Caco-2 (cell line): ENCODE data around the gene MAPK8IP2. TPM values are rescaled to one million over a fixed set of nuclear protein-coding genes. Genes with fewer than 3 reads are reported as not detected.
"Not testable (repeated sequence)": the region's sequence is repeated elsewhere in the genome, so short reads cannot be mapped to it uniquely, and the experiment has no call there.

ENCODE experiments used
- BruUV-seq: library from RNA; stranded (reverse); fragments of 400-500 nt; replicated peaks from 2 replicates; lab custom pipeline; 2021; lab: Mats Ljungman, UMichigan
- CTCF ChIA-PET: fragments of 300-600 bp; sonication (Branson Sonifier 250); formaldehyde crosslinking; loops from one replicate; lab custom pipeline; 2022; ENCODE audit warnings: antibody characterized with exemption; lab: Charles Lee
- POLR2A ChIA-PET: fragments of 300-600 bp; sonication (Branson Sonifier 250); formaldehyde crosslinking; loops from one replicate; lab custom pipeline; 2022; ENCODE audit warnings: antibody characterized with exemption; lab: Charles Lee
- DNase-seq, 2 experiments: peaks; one replicate each; pipeline versions ENCODE4 v3.0.0 to v3.0.0-alpha.2; 2020 to 2022
- H3K27me3 ChIP-seq: replicated peaks from 2 replicates; pipeline ENCODE4 v1.6.0; 2011; ENCODE audit warnings: low read length; ENCODE audit not compliant: control insufficient read depth, insufficient read depth
- H3K36me3 ChIP-seq: 2 replicates; pipeline ENCODE4 v1.5.1; 2011; ENCODE audit warnings: low read length; ENCODE audit not compliant: control insufficient read depth, insufficient read depth
- H3K4me1 ChIP-seq: fragments of 250-450 bp; sonication (Bioruptor Pico); 2 replicates; pipeline ENCODE4 v1.5.1; 2020; ENCODE audit warnings: mild to moderate bottlenecking
- H3K4me3 ChIP-seq: 2 replicates; pipeline ENCODE4 v1.5.1; 2011; ENCODE audit warnings: low read depth, mild to moderate bottlenecking, control low read depth, low read length
- H3K9me3 ChIP-seq: fragments of 250-450 bp; sonication (Bioruptor Pico); 2 replicates; pipeline ENCODE4 v1.5.1; 2020; ENCODE audit warnings: mild to moderate bottlenecking, moderate library complexity
- H3K27ac Mint-ChIP-seq: one replicate; pipeline ENCODE4 v1.8.0; 2022; ENCODE audit warnings: mixed read lengths; ENCODE audit not compliant: unreplicated experiment
- H3K27me3 Mint-ChIP-seq: one replicate; pipeline ENCODE4 v1.8.0; 2022; ENCODE audit warnings: mixed read lengths; ENCODE audit not compliant: insufficient read depth, unreplicated experiment
- H3K36me3 Mint-ChIP-seq: one replicate; pipeline ENCODE4 v1.8.0; 2022; ENCODE audit warnings: mild to moderate bottlenecking, mixed read lengths; ENCODE audit not compliant: insufficient read depth, unreplicated experiment
- H3K4me1 Mint-ChIP-seq: one replicate; pipeline ENCODE4 v1.8.0; 2022; ENCODE audit warnings: low read depth, mixed read lengths; ENCODE audit not compliant: unreplicated experiment
- H3K4me3 Mint-ChIP-seq: one replicate; pipeline ENCODE4 v1.8.0; 2022; ENCODE audit warnings: mild to moderate bottlenecking, moderate library complexity, mixed read lengths; ENCODE audit not compliant: unreplicated experiment
- H3K9me3 Mint-ChIP-seq: one replicate; pipeline ENCODE4 v1.8.0; 2022; ENCODE audit warnings: mixed read lengths; ENCODE audit not compliant: unreplicated experiment
- CTCF ChIP-seq, 2 experiments: fragments of 200-600 bp in 1 of 2; IDR thresholded peaks; 1 replicate in 1 of 2; 2 replicates in 1 of 2; pipeline versions ENCODE4 v1.5.1 to v1.8.0; 2011 to 2022; ENCODE audit warnings: antibody characterized with exemption in 1 of 2, control low read depth in 1 of 2, inconsistent platforms in 1 of 2, low read depth in 1 of 2, low read length in 1 of 2, mild to moderate bottlenecking in 1 of 2, moderate library complexity in 1 of 2; ENCODE audit not compliant: insufficient read depth in 1 of 2, severe bottlenecking in 1 of 2, unreplicated experiment in 1 of 2
- intact Hi-C: fragments of 100-400 bp; cut with micrococcal nuclease; formaldehyde crosslinking; loops from one replicate; pipeline ENCODE4 v1.10.0; 2022; ENCODE audit not compliant: unreplicated experiment
- total RNA-seq: library from RNA; stranded (reverse); gene quantifications from 2 replicates; pipeline ENCODE4 v1.2.3, GENCODE V29; 2022

MAPK8IP2 gene
- total RNA-seq, 1 experiment from 2014 or later = 3.9 TPM

- intact Hi-C loops = no loop called here
- Mint-ChIP-seq H3K27ac (no peak overlapping the region), H3K27me3 (peaks cover 6% of the 10 kb centered on the region), H3K9me3 (no peaks in the 10 kb centered on the region), H3K4me3 (no peak overlapping the region), H3K36me3 (no peaks in the 10 kb centered on the region), H3K4me1 (no peaks in the 10 kb centered on the region)
- POLR2A ChIA-PET = no interaction called here
- DNase-seq = peak in 1 of 2 experiments; percentile 32
- Histone ChIP-seq H3K4me3 (no peak overlapping the region), H3K9me3 (no peaks in the 10 kb centered on the region), H3K36me3 (no peaks in the 10 kb centered on the region), H3K27me3 (no peaks in the 10 kb centered on the region), H3K4me1 (no peaks in the 10 kb centered on the region)
- no TSS peak for BruUV-seq
- no peak for TF ChIP-seq CTCF (IDR thresholded peaks at IDR 0.05; ENCODE audit: insufficient read depth in 1 of 2, low read depth in 1 of 2, low read length in 1 of 2, severe bottlenecking in 1 of 2, unreplicated experiment in 1 of 2)
- CTCF ChIA-PET = no interaction called here
Measured at GRCh38 chr22:50606165-50606945, 5.8 kb downstream of the MAPK8IP2 start.

- intact Hi-C loops = no loop called here
- no peak for TF ChIP-seq CTCF (IDR thresholded peaks at IDR 0.05; ENCODE audit: insufficient read depth in 1 of 2, low read depth in 1 of 2, low read length in 1 of 2, severe bottlenecking in 1 of 2, unreplicated experiment in 1 of 2)
- no peak overlapping the region for H3K27ac Mint-ChIP-seq
- Histone ChIP-seq H3K27me3 (no peaks in the 10 kb centered on the region), H3K4me1 (no peaks in the 10 kb centered on the region), H3K36me3 (no peaks in the 10 kb centered on the region), H3K9me3 (no peaks in the 10 kb centered on the region), H3K4me3 (no peak overlapping the region)
- H3K27me3 Mint-ChIP-seq = peaks cover 3% of the 10 kb centered on the region
- no peaks in the 10 kb centered on the region for H3K9me3 Mint-ChIP-seq
- H3K36me3 Mint-ChIP-seq = no peaks in the 10 kb centered on the region
- ChIA-PET CTCF (no interaction called here), POLR2A (no interaction called here)
- H3K4me1 Mint-ChIP-seq = no peaks in the 10 kb centered on the region
- BruUV-seq = no TSS peak
- DNase-seq = no peak
- H3K4me3 Mint-ChIP-seq = no peak overlapping the region
Measured at GRCh38 chr22:50606946-50607658, 6.5 kb downstream of the MAPK8IP2 start.

GRCh38 chr22:50607659-50608020, 7.0 kb downstream of the MAPK8IP2 start:
- no peak overlapping the region for H3K4me3 Mint-ChIP-seq

GRCh38 chr22:50608058-50608840, 7.7 kb downstream of the MAPK8IP2 start:
- H3K4me1 Mint-ChIP-seq, H3K27me3 ChIP-seq, H3K36me3 ChIP-seq, H3K27ac Mint-ChIP-seq, POLR2A ChIA-PET, H3K4me3 Mint-ChIP-seq, H3K4me3 ChIP-seq, DNase-seq, H3K4me1 ChIP-seq, intact Hi-C loops, H3K9me3 Mint-ChIP-seq, H3K36me3 Mint-ChIP-seq, H3K27me3 Mint-ChIP-seq, BruUV-seq, H3K9me3 ChIP-seq, CTCF ChIA-PET: not testable (repeated sequence)

More at GRCh38 chr22:50607659-50608020, 7.0 kb downstream of the MAPK8IP2 start:
- TF ChIP-seq CTCF (IDR thresholded peaks at IDR 0.05; ENCODE audit: insufficient read depth in 1 of 2, low read depth in 1 of 2, low read length in 1 of 2, severe bottlenecking in 1 of 2, unreplicated experiment in 1 of 2) = no peak
- no peak for DNase-seq
- H3K9me3 Mint-ChIP-seq = no peaks in the 10 kb centered on the region
- Histone ChIP-seq H3K36me3 (no peaks in the 10 kb centered on the region), H3K9me3 (no peaks in the 10 kb centered on the region), H3K4me3 (no peak overlapping the region), H3K27me3 (no peaks in the 10 kb centered on the region), H3K4me1 (no peaks in the 10 kb centered on the region)
- H3K4me1 Mint-ChIP-seq = no peaks in the 10 kb centered on the region
- intact Hi-C loops = no loop called here
- ChIA-PET POLR2A (no interaction called here), CTCF (no interaction called here)
- no peak overlapping the region for H3K27ac Mint-ChIP-seq
- no peaks in the 10 kb centered on the region for H3K36me3 Mint-ChIP-seq
- H3K27me3 Mint-ChIP-seq = peaks cover 3% of the 10 kb centered on the region
- BruUV-seq = no TSS peak
